ENCODE data around the gene ERBB4. TPM values are rescaled to one million over a fixed set of nuclear protein-coding genes. Genes with fewer than 3 reads are reported as not detected.

The ERBB4 gene
- total RNA-seq, 1 donor from 2014 or later = 2.8 TPM

DNA sequence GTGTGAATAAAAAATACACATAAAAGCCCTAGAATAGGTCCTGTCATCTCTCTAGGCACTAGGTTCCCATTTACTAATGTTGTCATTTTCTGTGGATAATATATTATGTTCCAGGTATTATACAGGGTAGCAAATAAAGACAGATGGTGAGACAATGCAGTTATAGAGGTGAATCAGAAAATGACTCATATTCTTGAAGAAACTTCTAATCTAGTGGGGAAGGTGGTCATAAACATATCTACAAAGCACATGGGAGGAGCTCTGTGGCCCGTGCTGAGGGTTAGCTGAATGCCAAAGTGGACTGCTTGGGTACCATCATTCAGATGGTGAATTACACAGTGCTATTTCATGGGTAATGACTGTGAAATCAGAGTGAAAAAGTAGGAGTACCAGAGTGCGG, 700.9 kb downstream of the ERBB4 start:
- Mint-ChIP-seq H3K27ac (ENCODE audit: unreplicated experiment) (no peak overlapping the region), H3K9me3 (ENCODE audit: unreplicated experiment) (no peaks in the 10 kb centered on the region), H3K27me3 (ENCODE audit: unreplicated experiment) (no peaks in the 10 kb centered on the region), H3K4me1 (ENCODE audit: unreplicated experiment) (peaks cover 2% of the 10 kb centered on the region), H3K4me3 (ENCODE audit: unreplicated experiment) (no peak overlapping the region), H3K36me3 (ENCODE audit: unreplicated experiment) (no peaks in the 10 kb centered on the region)
- TF ChIP-seq, protein P1, sequence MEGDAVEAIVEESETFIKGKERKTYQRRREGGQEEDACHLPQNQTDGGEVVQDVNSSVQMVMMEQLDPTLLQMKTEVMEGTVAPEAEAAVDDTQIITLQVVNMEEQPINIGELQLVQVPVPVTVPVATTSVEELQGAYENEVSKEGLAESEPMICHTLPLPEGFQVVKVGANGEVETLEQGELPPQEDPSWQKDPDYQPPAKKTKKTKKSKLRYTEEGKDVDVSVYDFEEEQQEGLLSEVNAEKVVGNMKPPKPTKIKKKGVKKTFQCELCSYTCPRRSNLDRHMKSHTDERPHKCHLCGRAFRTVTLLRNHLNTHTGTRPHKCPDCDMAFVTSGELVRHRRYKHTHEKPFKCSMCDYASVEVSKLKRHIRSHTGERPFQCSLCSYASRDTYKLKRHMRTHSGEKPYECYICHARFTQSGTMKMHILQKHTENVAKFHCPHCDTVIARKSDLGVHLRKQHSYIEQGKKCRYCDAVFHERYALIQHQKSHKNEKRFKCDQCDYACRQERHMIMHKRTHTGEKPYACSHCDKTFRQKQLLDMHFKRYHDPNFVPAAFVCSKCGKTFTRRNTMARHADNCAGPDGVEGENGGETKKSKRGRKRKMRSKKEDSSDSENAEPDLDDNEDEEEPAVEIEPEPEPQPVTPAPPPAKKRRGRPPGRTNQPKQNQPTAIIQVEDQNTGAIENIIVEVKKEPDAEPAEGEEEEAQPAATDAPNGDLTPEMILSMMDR (IDR thresholded peaks at IDR 0.05) = no peak
- DNase-seq (ENCODE audit: extremely low spot score, unreplicated experiment) = no peak

DNA sequence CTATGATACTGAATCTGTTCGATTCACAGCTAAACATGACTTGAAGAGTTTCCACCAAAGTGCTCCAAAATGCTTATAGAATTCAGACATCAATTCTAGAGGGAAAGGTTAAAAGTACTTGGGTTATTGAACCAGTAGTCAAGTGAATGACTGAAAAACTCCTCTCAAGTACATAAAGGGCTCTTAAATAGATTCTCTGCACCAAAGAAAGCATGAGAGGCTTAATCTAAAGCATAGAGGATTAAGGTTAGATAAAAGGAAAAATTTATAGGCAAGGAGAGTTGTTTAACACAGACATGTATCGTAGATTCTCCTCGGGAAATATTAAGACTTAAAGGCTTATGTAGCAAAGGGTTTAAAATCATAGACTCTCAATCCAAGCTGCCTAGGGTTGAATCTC, 701.4 kb downstream of the ERBB4 start:
- no peak overlapping the region for H3K4me3 Mint-ChIP-seq (ENCODE audit: unreplicated experiment)
- H3K9me3 Mint-ChIP-seq (ENCODE audit: unreplicated experiment) = no peaks in the 10 kb centered on the region
- no peak overlapping the region for H3K27ac Mint-ChIP-seq (ENCODE audit: unreplicated experiment)
- no peak for DNase-seq (ENCODE audit: extremely low spot score, unreplicated experiment)
- H3K4me1 Mint-ChIP-seq (ENCODE audit: unreplicated experiment) = peaks cover 2% of the 10 kb centered on the region
- no peaks in the 10 kb centered on the region for H3K27me3 Mint-ChIP-seq (ENCODE audit: unreplicated experiment)
- no peaks in the 10 kb centered on the region for H3K36me3 Mint-ChIP-seq (ENCODE audit: unreplicated experiment)
- TF ChIP-seq, protein P1 (IDR thresholded peaks at IDR 0.05) = no peak

DNA sequence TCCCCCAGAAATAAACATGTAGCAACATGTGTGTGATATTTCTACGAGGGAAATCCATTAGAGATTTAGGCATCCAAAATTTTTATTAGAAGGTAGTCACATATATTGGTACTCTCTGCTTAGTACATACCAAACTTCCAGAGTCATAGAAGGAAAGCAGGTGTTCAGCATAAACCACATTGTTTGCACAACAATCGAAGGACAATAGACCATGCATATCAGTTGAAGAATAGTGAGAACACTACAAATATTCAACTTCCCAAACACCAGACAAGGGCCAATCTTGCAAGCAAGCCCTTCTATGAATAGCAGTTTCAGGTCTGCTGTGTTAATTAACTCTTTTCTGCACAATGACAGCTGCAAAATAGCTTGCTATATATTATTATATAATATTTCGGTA, 702.2 kb downstream of the ERBB4 start:
- H3K27me3 Mint-ChIP-seq (ENCODE audit: unreplicated experiment) = no peaks in the 10 kb centered on the region
- peaks cover 2% of the 10 kb centered on the region for H3K4me1 Mint-ChIP-seq (ENCODE audit: unreplicated experiment)
- H3K36me3 Mint-ChIP-seq (ENCODE audit: unreplicated experiment) = no peaks in the 10 kb centered on the region
- H3K9me3 Mint-ChIP-seq (ENCODE audit: unreplicated experiment) = no peaks in the 10 kb centered on the region
- no peak for DNase-seq (ENCODE audit: extremely low spot score, unreplicated experiment)
- no peak overlapping the region for H3K4me3 Mint-ChIP-seq (ENCODE audit: unreplicated experiment)
- H3K27ac Mint-ChIP-seq (ENCODE audit: unreplicated experiment) = no peak overlapping the region
- TF ChIP-seq, protein P1 (IDR thresholded peaks at IDR 0.05) = no peak

DNA sequence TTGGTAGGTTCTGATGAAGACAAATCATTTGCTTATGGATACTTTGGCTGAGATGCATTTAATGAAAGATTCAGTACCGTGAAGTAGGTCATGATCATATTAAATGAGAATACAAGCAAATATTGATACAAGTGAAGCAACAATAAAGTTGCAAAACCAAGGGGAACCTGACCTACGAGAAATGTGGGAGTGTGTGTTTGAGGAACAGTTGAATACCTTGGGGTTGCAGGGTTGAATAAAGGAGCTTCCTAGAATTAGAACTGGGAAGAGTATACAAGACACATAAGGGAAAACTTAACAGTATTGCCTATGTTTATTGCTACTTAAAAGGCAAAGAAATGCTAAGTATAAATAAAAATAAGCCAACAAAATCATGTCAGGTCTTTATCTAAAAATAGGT, 702.9 kb downstream of the ERBB4 start:
- no peak for DNase-seq (ENCODE audit: extremely low spot score, unreplicated experiment)
- TF ChIP-seq, protein P1 (IDR thresholded peaks at IDR 0.05) = no peak
- H3K27me3 Mint-ChIP-seq (ENCODE audit: unreplicated experiment) = no peaks in the 10 kb centered on the region
- H3K27ac Mint-ChIP-seq (ENCODE audit: unreplicated experiment) = no peak overlapping the region
- no peaks in the 10 kb centered on the region for H3K9me3 Mint-ChIP-seq (ENCODE audit: unreplicated experiment)
- H3K4me3 Mint-ChIP-seq (ENCODE audit: unreplicated experiment) = no peak overlapping the region
- peaks cover 2% of the 10 kb centered on the region for H3K4me1 Mint-ChIP-seq (ENCODE audit: unreplicated experiment)
- H3K36me3 Mint-ChIP-seq (ENCODE audit: unreplicated experiment) = no peaks in the 10 kb centered on the region

DNA sequence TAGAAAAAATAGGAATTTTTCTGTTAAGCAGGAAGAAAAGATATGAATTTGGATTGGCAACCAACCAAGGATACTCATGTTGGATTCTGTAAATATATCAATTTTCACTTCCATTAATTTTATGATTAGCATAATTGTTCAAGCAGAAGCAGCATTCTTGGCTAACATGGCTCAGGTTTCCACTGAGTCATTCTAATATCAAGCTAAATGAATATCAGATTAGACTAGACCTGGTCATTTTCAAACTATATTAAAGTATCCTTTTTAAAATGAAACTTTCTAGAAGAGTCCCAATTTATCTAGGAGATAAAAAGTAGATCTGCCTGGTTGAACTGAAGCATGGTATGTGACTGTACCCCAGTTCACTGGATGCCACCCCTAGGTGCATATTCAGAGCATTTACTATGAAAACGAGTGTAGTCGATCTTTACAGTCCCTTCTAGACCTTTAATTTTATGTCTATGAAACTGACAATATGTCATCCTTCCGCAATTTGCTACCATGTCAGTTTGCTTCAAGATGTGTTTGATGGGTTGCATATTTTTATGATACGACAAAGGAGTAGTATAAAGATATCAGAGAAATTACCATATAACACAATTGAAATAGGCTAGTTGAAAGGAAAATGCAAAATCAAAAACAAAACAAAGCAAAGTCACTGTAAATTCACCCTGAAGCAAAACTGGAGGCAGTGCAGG, 704.9 kb downstream of the ERBB4 start:
- no peaks in the 10 kb centered on the region for H3K27me3 Mint-ChIP-seq (ENCODE audit: unreplicated experiment)
- no peaks in the 10 kb centered on the region for H3K9me3 Mint-ChIP-seq (ENCODE audit: unreplicated experiment)
- H3K4me3 Mint-ChIP-seq (ENCODE audit: unreplicated experiment) = no peak overlapping the region
- TF ChIP-seq, protein P1 (IDR thresholded peaks at IDR 0.05) = no peak
- no peak overlapping the region for H3K27ac Mint-ChIP-seq (ENCODE audit: unreplicated experiment)
- no peak for DNase-seq (ENCODE audit: extremely low spot score, unreplicated experiment)
- no peaks in the 10 kb centered on the region for H3K36me3 Mint-ChIP-seq (ENCODE audit: unreplicated experiment)
- peaks cover 2% of the 10 kb centered on the region for H3K4me1 Mint-ChIP-seq (ENCODE audit: unreplicated experiment)
